Measurements from ENCODE around the gene ITPR2.

ITPR2 gene

GRCh38 chr12:26727482-26728204 lies 105.4 kb downstream of the ITPR2 start:
- no peak overlapping the region for H3K9ac ChIP-seq (ENCODE audit: low read depth, low read length)
- H3K4me1 ChIP-seq (ENCODE audit: control insufficient read depth, insufficient read depth, low read length): peaks cover 13% of the 10 kb centered on the region; the same call in 1 of the 2 replicates
- H3K4me3 ChIP-seq (ENCODE audit: low read depth, low read length): no peak overlapping the region
- no peak overlapping the region for H3K27ac ChIP-seq (ENCODE audit: low read depth, low read length)
- no peaks in the 10 kb centered on the region for H3K9me3 ChIP-seq (ENCODE audit: control insufficient read depth, insufficient read depth, low read length)
- no peaks in the 10 kb centered on the region for H3K36me3 ChIP-seq (ENCODE audit: control insufficient read depth, insufficient read depth, low read length)
- no peaks in the 10 kb centered on the region for H3K27me3 ChIP-seq (ENCODE audit: control insufficient read depth, insufficient read depth, low read length)

GRCh38 chr12:26726956-26727355 lies 106.0 kb downstream of the ITPR2 start:
- no peaks in the 10 kb centered on the region for H3K27me3 ChIP-seq (ENCODE audit: control insufficient read depth, insufficient read depth, low read length)
- H3K4me3 ChIP-seq (ENCODE audit: low read depth, low read length): no peak overlapping the region
- no peaks in the 10 kb centered on the region for H3K9me3 ChIP-seq (ENCODE audit: control insufficient read depth, insufficient read depth, low read length)
- no peak overlapping the region for H3K9ac ChIP-seq (ENCODE audit: low read depth, low read length)
- no peaks in the 10 kb centered on the region for H3K36me3 ChIP-seq (ENCODE audit: control insufficient read depth, insufficient read depth, low read length)
- peaks cover 13% of the 10 kb centered on the region; the same call in 1 of the 2 replicates for H3K4me1 ChIP-seq (ENCODE audit: control insufficient read depth, insufficient read depth, low read length)
- H3K27ac ChIP-seq (ENCODE audit: low read depth, low read length): no peak overlapping the region

- H3K9ac ChIP-seq (ENCODE audit: low read depth, low read length): no peak overlapping the region
- H3K4me3 ChIP-seq (ENCODE audit: low read depth, low read length): no peak overlapping the region
- H3K4me1 ChIP-seq (ENCODE audit: control insufficient read depth, insufficient read depth, low read length): peaks cover 13% of the 10 kb centered on the region; the same call in 1 of the 2 replicates
- peaks cover 3% of the 10 kb centered on the region; the same call in 1 of the 2 replicates for H3K36me3 ChIP-seq (ENCODE audit: control insufficient read depth, insufficient read depth, low read length)
- H3K27ac ChIP-seq (ENCODE audit: low read depth, low read length): no peak overlapping the region
- no peaks in the 10 kb centered on the region for H3K27me3 ChIP-seq (ENCODE audit: control insufficient read depth, insufficient read depth, low read length)
- no peaks in the 10 kb centered on the region for H3K9me3 ChIP-seq (ENCODE audit: control insufficient read depth, insufficient read depth, low read length)
Observed at GRCh38 chr12:26725276-26725916, 107.6 kb downstream of the ITPR2 start.

GRCh38 chr12:26724309-26724702 lies 108.7 kb downstream of the ITPR2 start:
- Histone ChIP-seq H3K9ac (ENCODE audit: low read depth, low read length) (no peak overlapping the region), H3K36me3 (ENCODE audit: control insufficient read depth, insufficient read depth, low read length) (peaks cover 3% of the 10 kb centered on the region; the same call in 1 of the 2 replicates), H3K9me3 (ENCODE audit: control insufficient read depth, insufficient read depth, low read length) (no peaks in the 10 kb centered on the region), H3K4me3 (ENCODE audit: low read depth, low read length) (no peak overlapping the region), H3K4me1 (ENCODE audit: control insufficient read depth, insufficient read depth, low read length) (peaks cover 13% of the 10 kb centered on the region; the same call in 1 of the 2 replicates), H3K27me3 (ENCODE audit: control insufficient read depth, insufficient read depth, low read length) (no peaks in the 10 kb centered on the region), H3K27ac (ENCODE audit: low read depth, low read length) (no peak overlapping the region)

GRCh38 chr12:26723379-26724308 lies 109.3 kb downstream of the ITPR2 start:
- Histone ChIP-seq H3K27ac (ENCODE audit: low read depth, low read length) (no peak overlapping the region), H3K4me3 (ENCODE audit: low read depth, low read length) (no peak overlapping the region), H3K27me3 (ENCODE audit: control insufficient read depth, insufficient read depth, low read length) (no peaks in the 10 kb centered on the region), H3K9ac (ENCODE audit: low read depth, low read length) (no peak overlapping the region), H3K9me3 (ENCODE audit: control insufficient read depth, insufficient read depth, low read length) (no peaks in the 10 kb centered on the region), H3K4me1 (ENCODE audit: control insufficient read depth, insufficient read depth, low read length) (peaks cover 11% of the 10 kb centered on the region; the same call in 1 of the 2 replicates), H3K36me3 (ENCODE audit: control insufficient read depth, insufficient read depth, low read length) (peaks cover 3% of the 10 kb centered on the region; the same call in 1 of the 2 replicates)

GRCh38 chr12:26721800-26722199 lies 111.2 kb downstream of the ITPR2 start:
- peaks cover 3% of the 10 kb centered on the region; the same call in 1 of the 2 replicates for H3K36me3 ChIP-seq (ENCODE audit: control insufficient read depth, insufficient read depth, low read length)

GRCh38 chr12:26719852-26720251 lies 113.1 kb downstream of the ITPR2 start:
- Histone ChIP-seq H3K9me3 (ENCODE audit: control insufficient read depth, insufficient read depth, low read length) (no peaks in the 10 kb centered on the region), H3K27me3 (ENCODE audit: control insufficient read depth, insufficient read depth, low read length) (no peaks in the 10 kb centered on the region), H3K4me1 (ENCODE audit: control insufficient read depth, insufficient read depth, low read length) (peaks cover 2% of the 10 kb centered on the region; the same call in 1 of the 2 replicates), H3K4me3 (ENCODE audit: low read depth, low read length) (no peak overlapping the region), H3K27ac (ENCODE audit: low read depth, low read length) (no peak overlapping the region), H3K9ac (ENCODE audit: low read depth, low read length) (no peak overlapping the region), H3K36me3 (ENCODE audit: control insufficient read depth, insufficient read depth, low read length) (peaks cover 12% of the 10 kb centered on the region)

More at GRCh38 chr12:26721800-26722199, 111.2 kb downstream of the ITPR2 start:
- Histone ChIP-seq H3K27me3 (ENCODE audit: control insufficient read depth, insufficient read depth, low read length) (no peaks in the 10 kb centered on the region), H3K27ac (ENCODE audit: low read depth, low read length) (no peak overlapping the region), H3K4me3 (ENCODE audit: low read depth, low read length) (no peak overlapping the region), H3K4me1 (ENCODE audit: control insufficient read depth, insufficient read depth, low read length) (peaks cover 2% of the 10 kb centered on the region; the same call in 1 of the 2 replicates), H3K9ac (ENCODE audit: low read depth, low read length) (no peak overlapping the region), H3K9me3 (ENCODE audit: control insufficient read depth, insufficient read depth, low read length) (no peaks in the 10 kb centered on the region)

GRCh38 chr12:26717757-26718156 lies 115.2 kb downstream of the ITPR2 start:
- peaks cover 16% of the 10 kb centered on the region for H3K36me3 ChIP-seq (ENCODE audit: control insufficient read depth, insufficient read depth, low read length)
- H3K9ac ChIP-seq (ENCODE audit: low read depth, low read length): no peak overlapping the region
- no peaks in the 10 kb centered on the region for H3K27me3 ChIP-seq (ENCODE audit: control insufficient read depth, insufficient read depth, low read length)
- no peak overlapping the region for H3K4me3 ChIP-seq (ENCODE audit: low read depth, low read length)
- H3K9me3 ChIP-seq (ENCODE audit: control insufficient read depth, insufficient read depth, low read length): no peaks in the 10 kb centered on the region
- H3K4me1 ChIP-seq (ENCODE audit: control insufficient read depth, insufficient read depth, low read length): 0 out of 2 replicates have a peak, but pooled peaks cover 4% of the 10 kb centered on the region
- no peak overlapping the region for H3K27ac ChIP-seq (ENCODE audit: low read depth, low read length)

- H3K9me3 ChIP-seq (ENCODE audit: control insufficient read depth, insufficient read depth, low read length): no peaks in the 10 kb centered on the region
- peaks cover 13% of the 10 kb centered on the region for H3K36me3 ChIP-seq (ENCODE audit: control insufficient read depth, insufficient read depth, low read length)
- no peaks in the 10 kb centered on the region for H3K27me3 ChIP-seq (ENCODE audit: control insufficient read depth, insufficient read depth, low read length)
- no peak overlapping the region for H3K27ac ChIP-seq (ENCODE audit: low read depth, low read length)
- H3K9ac ChIP-seq (ENCODE audit: low read depth, low read length): no peak overlapping the region
- H3K4me1 ChIP-seq (ENCODE audit: control insufficient read depth, insufficient read depth, low read length): peaks cover 18% of the 10 kb centered on the region; the same call in 1 of the 2 replicates
- no peak overlapping the region for H3K4me3 ChIP-seq (ENCODE audit: low read depth, low read length)
Observed at GRCh38 chr12:26715232-26715631, 117.8 kb downstream of the ITPR2 start.

GRCh38 chr12:26713885-26714383 lies 119.1 kb downstream of the ITPR2 start:
- Histone ChIP-seq H3K4me1 (ENCODE audit: control insufficient read depth, insufficient read depth, low read length) (peaks cover 18% of the 10 kb centered on the region; the same call in 1 of the 2 replicates), H3K4me3 (ENCODE audit: low read depth, low read length) (no peak overlapping the region), H3K9ac (ENCODE audit: low read depth, low read length) (no peak overlapping the region), H3K36me3 (ENCODE audit: control insufficient read depth, insufficient read depth, low read length) (peaks cover 13% of the 10 kb centered on the region), H3K27ac (ENCODE audit: low read depth, low read length) (no peak overlapping the region), H3K27me3 (ENCODE audit: control insufficient read depth, insufficient read depth, low read length) (no peaks in the 10 kb centered on the region), H3K9me3 (ENCODE audit: control insufficient read depth, insufficient read depth, low read length) (no peaks in the 10 kb centered on the region)

Data from HUES48 (cell line).